HG02571 (cell line): ENCODE results near the gene NF1.
"Not testable (repeated sequence)": the region's sequence is repeated elsewhere in the genome, so short reads cannot be mapped to it uniquely, and the experiment has no call there.

Source experiments
- ATAC-seq: cut with Tn5 transposase; IDR thresholded peaks from one replicate; pipeline ENCODE4 v1.9.1; 2021; ENCODE audit warnings: mild to moderate bottlenecking, moderate library complexity; ENCODE audit not compliant: unreplicated experiment

The NF1 gene

GRCh38 chr17:31251105-31251969 lies 156.6 kb downstream of the NF1 start:
- no peak for ATAC-seq

- ATAC-seq = no peak
Measured at GRCh38 chr17:31251970-31252328, 157.2 kb downstream of the NF1 start.

- no peak for ATAC-seq
Measured at GRCh38 chr17:31252741-31253140, 158.0 kb downstream of the NF1 start.

GRCh38 chr17:31254654-31255053 lies 159.9 kb downstream of the NF1 start:
- no peak for ATAC-seq

- ATAC-seq = no peak
Measured at GRCh38 chr17:31256936-31257335, 162.2 kb downstream of the NF1 start.

- no peak for ATAC-seq
Measured at GRCh38 chr17:31260151-31260550, 165.4 kb downstream of the NF1 start.

GRCh38 chr17:31261601-31262000 lies 166.8 kb downstream of the NF1 start:
- no peak for ATAC-seq

- not testable (repeated sequence) for ATAC-seq
Measured at GRCh38 chr17:31262923-31263322, 168.1 kb downstream of the NF1 start.

GRCh38 chr17:31266042-31266441 lies 171.3 kb downstream of the NF1 start:
- no peak for ATAC-seq

GRCh38 chr17:31269036-31269577 lies 174.3 kb downstream of the NF1 start:
- ATAC-seq = no peak

GRCh38 chr17:31269578-31269983 lies 174.8 kb downstream of the NF1 start:
- no peak for ATAC-seq

GRCh38 chr17:31272236-31272635 lies 177.5 kb downstream of the NF1 start:
- no peak for ATAC-seq

GRCh38 chr17:31272803-31273202 lies 178.0 kb downstream of the NF1 start:
- ATAC-seq = no peak

- no peak for ATAC-seq
Measured at GRCh38 chr17:31273516-31273915, 178.7 kb downstream of the NF1 start.

- ATAC-seq = no peak
Measured at GRCh38 chr17:31274252-31274651, 179.5 kb downstream of the NF1 start.

- no peak for ATAC-seq
Measured at GRCh38 chr17:31275116-31275515, 180.3 kb downstream of the NF1 start.

- ATAC-seq = no peak
Measured at GRCh38 chr17:31279401-31279800, 184.6 kb downstream of the NF1 start.

GRCh38 chr17:31281061-31281460 lies 186.3 kb downstream of the NF1 start:
- no peak for ATAC-seq

GRCh38 chr17:31283841-31284240 lies 189.1 kb downstream of the NF1 start:
- no peak for ATAC-seq

GRCh38 chr17:31286587-31286986 lies 191.8 kb downstream of the NF1 start:
- ATAC-seq = no peak

- not testable (repeated sequence) for ATAC-seq
Measured at GRCh38 chr17:31287932-31288331, 193.2 kb downstream of the NF1 start.

GRCh38 chr17:31289790-31290189 lies 195.0 kb downstream of the NF1 start:
- no peak for ATAC-seq

GRCh38 chr17:31291820-31292219 lies 197.0 kb downstream of the NF1 start:
- ATAC-seq = no peak
